NCI-H187 treated with DMSO at 0.1 percent for 48 hours (cell line): ENCODE results near the gene PRPF18.

Experiments
- DNase-seq: peaks from one replicate; lab custom pipeline; 2025; lab: John Stamatoyannopoulos, UW

Gene PRPF18

GRCh38 chr10:13637894-13638293, 51.1 kb downstream of the PRPF18 start:
- no peak for DNase-seq

DNA sequence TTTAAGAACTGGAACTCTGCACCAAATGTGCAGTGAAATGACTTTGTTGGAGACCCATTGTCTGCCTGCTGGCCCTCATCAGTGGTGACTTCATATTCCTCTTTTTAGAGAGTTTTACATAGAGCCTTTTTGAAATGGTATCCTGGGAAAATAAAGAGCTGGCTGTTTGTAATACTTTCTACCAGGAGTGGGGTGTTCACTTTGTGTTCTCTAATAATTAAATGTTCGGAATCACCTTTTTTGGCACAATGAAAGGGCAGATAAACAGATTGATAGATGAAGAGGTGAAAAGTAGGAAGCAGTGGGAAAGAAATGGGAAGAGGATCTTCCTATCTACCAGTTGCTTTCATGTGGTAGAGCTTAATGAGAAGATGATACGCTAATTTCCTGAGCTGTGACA, 55.5 kb downstream of the PRPF18 start:
- DNase-seq, result no peak

GRCh38 chr10:13643016-13643415, 56.3 kb downstream of the PRPF18 start:
- DNase-seq, result no peak

DNA sequence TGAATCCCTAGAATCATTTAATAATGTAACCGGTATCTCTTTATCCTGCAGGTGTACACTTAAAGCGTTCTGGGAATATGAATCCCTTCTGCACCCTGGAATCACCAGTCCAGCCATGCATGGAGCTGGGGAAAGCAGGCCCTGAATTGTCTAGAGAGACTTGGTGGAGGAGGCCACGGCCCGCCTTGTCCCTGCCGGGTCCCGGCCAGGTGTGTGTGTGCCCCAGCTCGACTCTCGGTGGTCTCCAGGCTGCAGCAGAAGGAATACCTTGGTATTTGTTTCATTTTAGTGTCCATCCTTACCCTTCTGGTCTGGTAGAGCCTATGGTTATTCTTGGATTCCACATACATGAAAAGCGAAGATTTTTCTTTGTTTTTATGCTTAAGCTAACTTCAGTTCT, 58.1 kb downstream of the PRPF18 start:
- DNase-seq, result no peak

- no peak for DNase-seq
These were observed 61.7 kb downstream of the PRPF18 start for GRCh38 chr10:13648425-13648824.

GRCh38 chr10:13649844-13650520, 63.2 kb downstream of the PRPF18 start:
- DNase-seq, result no peak

GRCh38 chr10:13650961-13651360, 64.2 kb downstream of the PRPF18 start:
- no peak for DNase-seq

GRCh38 chr10:13651969-13652720, 65.4 kb downstream of the PRPF18 start:
- DNase-seq, result no peak

DNA sequence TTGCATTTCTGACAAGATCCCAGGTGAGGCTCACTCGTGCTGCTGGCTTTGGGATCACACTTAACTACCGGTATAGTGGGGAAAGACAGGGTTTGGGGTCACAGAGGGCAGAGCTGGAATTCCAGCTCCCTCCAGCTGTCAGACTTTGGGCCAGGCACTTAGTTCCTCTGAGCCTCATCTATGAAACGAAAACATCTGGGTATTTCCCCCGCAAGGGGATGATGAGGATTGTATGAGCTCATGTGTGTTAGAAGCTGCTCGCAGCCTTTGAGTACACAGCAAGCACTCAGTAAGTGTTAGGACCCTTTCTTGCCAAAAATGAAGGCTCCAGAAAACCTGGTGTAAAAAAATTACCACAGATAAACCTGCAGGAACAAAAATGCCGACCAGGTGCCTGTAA, 66.1 kb downstream of the PRPF18 start:
- DNase-seq, result no peak

DNA sequence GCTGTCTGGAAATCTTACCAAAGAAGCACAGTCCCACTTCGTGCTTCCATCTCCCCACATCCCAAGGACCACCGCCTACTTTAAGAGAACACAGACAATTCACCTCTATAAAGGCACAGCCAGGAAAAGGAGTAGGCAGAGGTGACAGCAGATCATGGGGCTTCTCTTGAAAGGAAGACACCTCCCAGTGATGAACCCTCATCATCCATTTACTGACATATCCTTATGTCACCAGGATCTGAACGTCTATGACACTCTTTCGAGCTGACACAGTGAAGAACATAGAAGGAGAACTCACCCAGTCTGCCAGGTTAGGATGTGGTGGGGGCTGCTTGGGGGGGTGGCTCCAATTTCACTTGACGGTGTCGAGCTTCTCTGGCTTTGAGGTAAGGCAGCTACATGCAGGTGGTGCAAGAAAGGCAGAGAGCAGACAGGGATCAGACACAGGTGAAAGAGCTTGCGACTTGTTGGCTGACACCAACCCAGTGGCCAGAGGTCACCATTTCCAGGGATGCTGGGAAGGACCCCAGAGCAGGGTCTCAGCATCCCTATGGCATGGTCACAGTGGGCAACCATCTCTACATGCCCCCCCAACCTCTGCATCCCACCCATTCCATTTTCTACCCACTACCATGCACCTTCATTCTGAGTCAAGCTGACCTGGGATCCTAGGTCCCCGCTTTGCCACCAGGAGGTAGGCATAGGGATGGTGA, 67.5 kb downstream of the PRPF18 start:
- DNase-seq, result no peak

DNA sequence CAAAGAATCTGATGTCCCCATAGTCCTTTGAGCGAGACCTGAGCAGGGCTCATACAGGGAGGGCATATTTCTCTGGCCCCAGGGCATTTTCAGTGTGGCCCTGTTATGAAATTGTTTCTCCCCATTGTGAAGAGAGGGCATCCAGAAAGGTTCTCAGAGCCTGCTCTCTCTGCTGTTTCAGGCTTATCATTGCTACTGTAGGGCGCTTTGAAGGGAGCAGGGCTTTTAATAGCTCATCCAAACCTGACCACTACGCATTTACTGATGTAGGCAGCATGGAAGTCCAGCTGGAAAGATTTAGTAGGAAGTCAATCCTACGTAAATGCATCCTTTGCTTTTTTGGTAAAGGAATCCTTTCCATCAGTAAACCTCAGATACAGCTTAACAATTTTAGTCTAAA, 68.1 kb downstream of the PRPF18 start:
- no peak for DNase-seq

DNA sequence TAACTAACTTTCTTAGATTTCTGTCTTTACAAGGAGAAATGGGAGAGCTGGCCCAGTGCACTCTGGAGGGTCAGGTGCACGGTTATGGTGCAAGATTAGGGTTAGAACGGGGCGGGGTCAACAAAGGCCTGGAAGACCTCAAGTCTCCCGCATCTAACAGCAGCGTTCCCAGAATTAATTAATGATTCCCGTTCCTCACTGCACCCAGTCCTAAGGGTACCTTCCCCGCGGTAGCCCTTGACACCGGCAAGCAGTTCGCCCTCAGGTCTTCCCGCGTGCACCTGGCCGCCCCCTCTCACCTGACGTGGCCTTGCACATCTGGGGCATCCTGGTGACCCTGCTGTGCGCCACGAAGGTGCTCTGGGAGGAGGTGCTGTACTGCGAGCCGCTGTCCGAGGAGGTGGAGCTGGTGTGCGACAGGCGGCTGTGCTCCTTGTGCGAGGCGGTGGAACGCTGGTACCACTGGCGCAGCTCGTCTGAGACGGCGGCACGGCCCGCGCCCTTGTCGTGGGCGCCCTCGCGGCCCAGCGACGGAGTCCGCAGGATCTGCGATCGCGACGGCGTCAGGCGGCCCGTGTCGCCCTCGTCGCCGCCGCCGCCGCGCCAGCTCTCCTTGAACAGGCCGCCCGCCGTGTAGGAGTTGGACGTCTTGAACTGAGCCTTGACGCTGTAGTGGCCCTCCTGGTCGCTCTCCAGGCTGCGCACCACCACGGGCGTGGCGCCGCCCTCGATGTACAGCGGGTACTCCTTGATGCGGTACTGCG, 69.8 kb downstream of the PRPF18 start:
- no peak for DNase-seq

- DNase-seq, result no peak
These were observed 70.4 kb downstream of the PRPF18 start for GRCh38 chr10:13657101-13657680.

DNA sequence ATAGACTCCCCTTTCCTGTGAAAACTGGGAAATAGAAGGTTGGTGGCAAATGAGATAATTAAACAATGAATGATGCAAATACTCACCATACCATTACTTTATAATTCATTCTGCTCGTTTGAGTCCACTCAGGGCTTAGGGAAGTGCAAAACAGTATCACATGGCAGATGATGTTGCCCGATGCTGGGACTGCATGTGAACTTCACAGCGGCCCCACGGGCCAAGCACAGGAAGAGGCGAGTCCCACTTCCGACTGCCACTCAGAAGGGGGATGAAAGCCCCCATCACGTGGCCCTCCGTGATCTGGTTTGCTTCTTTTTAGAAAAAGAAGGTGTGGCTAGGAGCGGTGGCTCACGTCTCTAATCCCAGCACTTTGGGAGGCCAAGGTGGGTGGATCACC, 71.5 kb downstream of the PRPF18 start:
- DNase-seq, result no peak

DNA sequence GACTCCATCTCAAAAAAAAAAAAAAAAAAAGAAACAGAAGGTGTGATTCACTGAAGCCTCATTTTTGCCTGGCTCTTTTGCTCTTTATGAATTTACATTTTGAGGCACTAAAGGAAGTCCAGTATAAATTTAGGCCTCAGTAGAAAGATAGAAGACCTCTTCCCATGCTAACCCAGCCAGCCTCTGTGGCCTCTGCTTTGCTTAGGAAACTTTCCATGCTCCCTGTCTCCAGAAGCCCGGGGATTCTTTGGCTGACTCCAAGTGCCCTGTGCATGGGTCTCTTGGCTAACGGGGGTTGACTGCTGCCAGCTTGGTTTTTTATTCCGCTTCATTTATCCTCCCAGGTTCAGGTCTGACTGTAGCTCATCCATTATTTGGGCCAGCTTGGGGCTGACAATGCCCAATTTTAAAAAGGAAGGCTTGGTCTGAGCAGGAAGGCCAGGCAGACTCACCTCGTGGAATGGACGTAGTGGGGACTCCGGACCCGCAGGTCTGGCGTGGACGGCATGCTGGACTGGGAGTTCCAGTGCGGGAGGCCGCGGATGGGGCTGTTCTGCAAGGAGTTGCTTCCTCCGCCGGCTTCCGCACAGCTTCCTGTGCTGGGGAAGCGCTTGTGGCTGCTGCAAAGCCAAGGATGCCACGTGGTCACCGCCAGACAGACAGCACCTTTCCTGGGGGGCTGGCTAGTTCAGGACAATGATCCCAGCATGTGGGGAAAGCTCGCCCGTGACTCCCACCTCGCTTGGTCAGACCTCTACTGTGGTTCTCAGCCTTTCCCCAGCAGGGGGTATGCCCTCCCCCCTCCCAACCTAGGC, 72.3 kb downstream of the PRPF18 start:
- no peak for DNase-seq

DNA sequence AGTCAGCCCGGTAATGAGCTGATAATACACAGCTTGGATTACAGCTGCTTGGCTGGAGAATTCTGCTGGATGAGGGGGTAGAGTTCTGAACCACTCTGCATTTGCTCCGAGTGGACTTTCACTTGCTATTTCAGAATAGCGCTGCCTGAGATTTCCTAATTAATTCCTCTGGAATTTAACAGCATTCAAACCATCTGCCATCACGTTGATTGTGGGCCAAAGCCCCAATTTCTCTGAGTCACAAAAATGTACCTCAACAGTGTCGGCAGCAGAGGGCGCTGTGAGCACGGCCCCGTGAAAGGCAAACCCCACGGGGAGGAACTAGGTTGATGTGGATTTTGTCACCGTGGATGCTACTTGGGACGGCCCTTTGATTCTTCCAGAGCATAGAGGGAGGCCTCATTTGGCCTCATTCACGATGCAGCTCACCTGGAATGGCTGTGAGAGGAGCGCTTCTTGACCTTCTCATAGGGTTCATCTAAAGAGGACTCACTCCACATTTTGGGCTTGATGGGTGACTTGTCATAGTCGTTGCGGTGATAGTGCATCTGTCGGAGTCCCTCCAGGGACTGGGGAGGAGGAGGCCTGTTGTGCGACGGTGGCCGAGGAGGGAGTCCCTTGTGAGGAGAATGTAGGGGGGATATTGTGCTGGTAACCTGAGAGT, 73.3 kb downstream of the PRPF18 start:
- DNase-seq, result no peak

DNA sequence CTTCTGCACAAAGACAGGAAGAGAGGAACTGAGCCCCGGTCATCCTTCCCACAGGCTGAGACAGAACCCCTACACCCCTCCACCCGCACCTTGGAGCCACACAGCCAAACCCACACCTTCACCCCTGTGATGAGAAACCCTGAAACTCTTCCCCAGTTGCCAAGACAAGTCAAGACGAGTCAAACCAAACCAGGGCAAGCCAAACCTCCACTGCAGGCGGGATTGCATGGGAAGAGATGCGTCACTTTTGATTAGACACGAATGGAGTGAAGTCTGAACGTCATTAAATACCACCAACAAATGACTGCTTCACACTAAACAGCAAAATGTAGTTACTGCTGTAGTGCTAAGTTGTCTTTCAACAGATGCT, 73.8 kb downstream of the PRPF18 start:
- no peak for DNase-seq

- no peak for DNase-seq
These were observed 74.5 kb downstream of the PRPF18 start for GRCh38 chr10:13661256-13661655.

DNA sequence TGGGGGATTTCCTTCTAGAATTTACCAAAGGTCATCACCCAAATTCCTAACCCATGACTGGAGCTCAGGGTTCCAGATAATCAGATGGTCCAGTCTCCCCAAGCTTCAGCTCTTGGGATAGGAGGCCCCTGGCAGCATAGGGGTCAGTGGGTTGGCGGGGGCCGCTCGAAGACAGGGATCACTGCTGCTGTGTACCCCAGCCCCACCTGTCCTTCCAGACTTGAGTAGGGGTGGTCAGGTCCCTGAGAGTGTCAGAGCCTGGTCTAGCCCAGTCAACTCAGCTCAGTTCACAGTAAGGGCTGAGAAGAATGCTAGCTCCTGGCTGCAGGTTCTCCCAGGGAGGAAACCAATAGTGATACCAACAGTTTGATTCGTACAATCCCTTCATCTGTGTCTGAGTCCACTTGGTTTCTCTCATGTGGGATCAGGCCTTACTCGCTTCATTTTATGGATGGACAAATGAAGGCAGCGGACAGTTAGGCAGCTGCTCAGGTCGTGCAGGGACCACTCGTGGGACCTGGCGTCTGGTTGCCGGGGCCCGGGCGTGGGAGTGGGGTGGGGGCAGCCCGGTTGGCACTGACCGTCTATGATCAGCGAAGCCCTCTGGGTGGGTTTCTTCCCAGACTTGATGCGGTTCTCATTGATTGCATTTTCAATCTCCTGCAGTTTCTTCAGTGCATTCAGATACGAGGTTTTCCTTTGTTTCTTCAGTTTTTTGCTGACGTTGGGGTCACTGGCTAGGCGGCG, 78.9 kb downstream of the PRPF18 start:
- DNase-seq, result no peak

GRCh38 chr10:13668126-13668525, 81.4 kb downstream of the PRPF18 start:
- DNase-seq, result no peak
